ENCODE results near the gene SPDYE6.
"Not testable (repeated sequence)": the region's sequence is repeated elsewhere in the genome, so short reads cannot be mapped to it uniquely, and the experiment has no call there.

The SPDYE6 gene

DNA sequence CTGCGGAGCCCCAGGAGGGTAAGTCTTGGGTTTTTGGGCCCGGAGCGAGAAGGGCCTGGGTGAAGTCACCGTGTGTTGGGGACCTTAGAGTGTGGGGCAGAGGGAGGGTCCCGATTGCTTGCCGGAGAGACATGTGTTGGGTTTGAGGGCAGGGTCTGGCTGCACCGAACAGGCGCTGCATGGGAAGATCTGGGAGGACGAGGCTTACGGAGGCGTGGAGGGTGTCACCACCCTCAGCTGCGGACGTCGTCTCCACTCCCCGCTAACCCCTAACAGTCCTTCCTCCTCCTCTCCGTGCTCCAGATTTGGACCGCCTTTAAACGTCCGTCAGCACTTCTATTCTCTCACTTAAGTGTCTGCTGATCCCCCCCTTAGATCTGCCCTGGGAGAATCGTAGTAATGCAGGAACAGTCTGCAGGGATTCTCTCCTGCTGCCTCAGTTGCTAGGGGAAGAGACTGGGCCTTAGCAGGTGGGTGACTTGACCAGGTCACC is 8.2 kb upstream of the SPDYE6 start:
- H3K4me1 ChIP-seq (ENCODE audit: control insufficient read depth in 5 of 5, insufficient read depth in 5 of 5, low read length in 5 of 5); H3K9me3 ChIP-seq (ENCODE audit: control insufficient read depth in 5 of 5, low read length in 5 of 5); H3K36me3 ChIP-seq (ENCODE audit: control insufficient read depth in 5 of 5, insufficient read depth in 5 of 5, low read length in 5 of 5); H3K27me3 ChIP-seq (ENCODE audit: control insufficient read depth in 5 of 5, insufficient read depth in 4 of 5, low read length in 5 of 5); H3K27ac ChIP-seq (ENCODE audit: low read depth, low read length): not testable (repeated sequence)
- Histone ChIP-seq H3K4me3 (ENCODE audit: low read depth in 1 of 5, low read length in 5 of 5) (peak overlapping the region; percentile 60 to 73 (median 63)), H3K9ac (ENCODE audit: low read length in 5 of 5) (peak overlapping the region in 4 of 5 donors; percentile 48 to 74 (median 72))

DNA sequence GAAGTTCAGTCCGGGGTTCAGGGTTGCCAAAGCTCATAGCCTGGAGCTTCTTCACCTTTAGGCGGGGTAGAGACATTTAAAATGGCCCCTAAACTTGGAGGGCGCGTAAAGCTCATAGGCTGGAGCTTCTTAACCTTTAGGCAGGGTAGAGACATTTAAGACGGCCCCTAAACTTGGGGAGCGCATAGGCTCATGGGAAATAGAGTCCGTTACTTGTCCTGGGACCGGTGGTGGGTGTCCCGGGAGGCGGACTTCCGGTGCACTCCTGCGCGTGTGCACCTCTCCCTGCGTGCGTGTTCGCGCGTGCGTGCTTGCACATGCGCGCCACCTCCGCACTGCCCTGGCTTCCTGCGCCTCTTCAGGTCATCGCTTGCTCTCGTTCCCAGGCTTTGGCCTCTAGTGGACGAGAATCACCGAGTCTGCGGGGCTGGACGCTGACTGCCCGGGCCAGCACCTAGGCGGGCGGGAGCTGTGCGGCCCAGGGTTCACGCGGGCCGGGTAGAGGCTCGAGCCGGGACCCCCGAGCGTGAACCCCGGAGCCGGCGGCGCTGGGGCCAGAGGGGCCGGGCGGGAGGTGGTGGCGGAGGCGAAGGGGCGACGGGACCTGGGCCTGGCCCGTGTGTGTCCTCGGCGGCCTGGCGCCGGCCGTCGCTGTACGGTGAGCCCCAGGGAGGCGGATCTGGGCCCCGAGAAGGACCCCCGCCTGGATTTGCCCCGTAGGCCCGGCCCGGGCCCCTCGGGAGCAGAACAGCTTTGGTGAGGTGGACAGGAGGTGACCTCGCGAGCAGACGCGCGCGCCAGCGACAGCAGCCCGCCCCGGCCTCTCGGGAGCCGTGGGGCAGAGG is 7.5 kb upstream of the SPDYE6 start:
- Histone ChIP-seq H3K27ac (ENCODE audit: low read depth, low read length) (peak overlapping the region; percentile 65), H3K9ac (ENCODE audit: low read length in 5 of 5) (peak overlapping the region in 4 of 5 donors; percentile 48 to 74 (median 72)), H3K4me3 (ENCODE audit: low read depth in 1 of 5, low read length in 5 of 5) (peak overlapping the region; percentile 60 to 73 (median 63))
- not testable (repeated sequence) for H3K9me3 ChIP-seq (ENCODE audit: control insufficient read depth in 5 of 5, low read length in 5 of 5); H3K36me3 ChIP-seq (ENCODE audit: control insufficient read depth in 5 of 5, insufficient read depth in 5 of 5, low read length in 5 of 5); H3K27me3 ChIP-seq (ENCODE audit: control insufficient read depth in 5 of 5, insufficient read depth in 4 of 5, low read length in 5 of 5); H3K4me1 ChIP-seq (ENCODE audit: control insufficient read depth in 5 of 5, insufficient read depth in 5 of 5, low read length in 5 of 5)

- H3K4me3 ChIP-seq (ENCODE audit: low read depth in 1 of 5, low read length in 5 of 5); H3K9ac ChIP-seq (ENCODE audit: low read length in 5 of 5); H3K36me3 ChIP-seq (ENCODE audit: control insufficient read depth in 5 of 5, insufficient read depth in 5 of 5, low read length in 5 of 5); H3K9me3 ChIP-seq (ENCODE audit: control insufficient read depth in 5 of 5, low read length in 5 of 5); H3K27ac ChIP-seq (ENCODE audit: low read depth, low read length); H3K27me3 ChIP-seq (ENCODE audit: control insufficient read depth in 5 of 5, insufficient read depth in 4 of 5, low read length in 5 of 5); H3K4me1 ChIP-seq (ENCODE audit: control insufficient read depth in 5 of 5, insufficient read depth in 5 of 5, low read length in 5 of 5): not testable (repeated sequence)
Observed at GRCh38 chr7:102346983-102347382, 9.3 kb downstream of the SPDYE6 start.

- H3K36me3 ChIP-seq (ENCODE audit: control insufficient read depth in 5 of 5, insufficient read depth in 5 of 5, low read length in 5 of 5); H3K4me3 ChIP-seq (ENCODE audit: low read depth in 1 of 5, low read length in 5 of 5); H3K27me3 ChIP-seq (ENCODE audit: control insufficient read depth in 5 of 5, insufficient read depth in 4 of 5, low read length in 5 of 5); H3K4me1 ChIP-seq (ENCODE audit: control insufficient read depth in 5 of 5, insufficient read depth in 5 of 5, low read length in 5 of 5); H3K27ac ChIP-seq (ENCODE audit: low read depth, low read length); H3K9me3 ChIP-seq (ENCODE audit: control insufficient read depth in 5 of 5, low read length in 5 of 5); H3K9ac ChIP-seq (ENCODE audit: low read length in 5 of 5): not testable (repeated sequence)
Observed at GRCh38 chr7:102340599-102341368, 15.5 kb downstream of the SPDYE6 start.

GRCh38 chr7:102337420-102337819 is 18.8 kb downstream of the SPDYE6 start:
- H3K27me3 ChIP-seq (ENCODE audit: control insufficient read depth in 5 of 5, insufficient read depth in 4 of 5, low read length in 5 of 5); H3K4me1 ChIP-seq (ENCODE audit: control insufficient read depth in 5 of 5, insufficient read depth in 5 of 5, low read length in 5 of 5); H3K27ac ChIP-seq (ENCODE audit: low read depth, low read length); H3K9ac ChIP-seq (ENCODE audit: low read length in 5 of 5); H3K9me3 ChIP-seq (ENCODE audit: control insufficient read depth in 5 of 5, low read length in 5 of 5); H3K4me3 ChIP-seq (ENCODE audit: low read depth in 1 of 5, low read length in 5 of 5); H3K36me3 ChIP-seq (ENCODE audit: control insufficient read depth in 5 of 5, insufficient read depth in 5 of 5, low read length in 5 of 5): not testable (repeated sequence)

GRCh38 chr7:102337002-102337401 is 19.2 kb downstream of the SPDYE6 start:
- H3K9ac ChIP-seq (ENCODE audit: low read length in 5 of 5); H3K4me1 ChIP-seq (ENCODE audit: control insufficient read depth in 5 of 5, insufficient read depth in 5 of 5, low read length in 5 of 5); H3K4me3 ChIP-seq (ENCODE audit: low read depth in 1 of 5, low read length in 5 of 5); H3K27me3 ChIP-seq (ENCODE audit: control insufficient read depth in 5 of 5, insufficient read depth in 4 of 5, low read length in 5 of 5); H3K36me3 ChIP-seq (ENCODE audit: control insufficient read depth in 5 of 5, insufficient read depth in 5 of 5, low read length in 5 of 5); H3K27ac ChIP-seq (ENCODE audit: low read depth, low read length); H3K9me3 ChIP-seq (ENCODE audit: control insufficient read depth in 5 of 5, low read length in 5 of 5): not testable (repeated sequence)

DNA sequence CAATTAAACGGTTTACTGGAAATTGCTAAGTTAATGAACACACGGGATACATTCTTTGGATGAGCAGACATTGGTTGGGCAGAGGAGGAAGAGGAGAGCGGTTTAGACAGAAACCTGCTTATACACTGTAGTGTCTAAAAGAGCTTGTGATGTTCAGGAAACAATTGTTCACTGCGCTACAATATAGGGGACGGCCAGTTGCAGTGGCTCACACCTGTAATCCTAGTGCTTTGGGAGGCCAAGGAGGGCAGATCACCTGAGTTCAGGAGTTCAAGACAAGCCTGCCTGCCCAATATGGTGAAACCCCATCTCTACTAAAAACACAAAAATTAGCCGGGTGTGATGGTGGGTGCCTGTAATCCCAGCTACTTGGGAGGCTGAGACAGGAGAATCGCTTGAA is 20.7 kb downstream of the SPDYE6 start:
- H3K9me3 ChIP-seq (ENCODE audit: control insufficient read depth in 5 of 5, low read length in 5 of 5); H3K4me1 ChIP-seq (ENCODE audit: control insufficient read depth in 5 of 5, insufficient read depth in 5 of 5, low read length in 5 of 5); H3K9ac ChIP-seq (ENCODE audit: low read length in 5 of 5); H3K27ac ChIP-seq (ENCODE audit: low read depth, low read length); H3K4me3 ChIP-seq (ENCODE audit: low read depth in 1 of 5, low read length in 5 of 5); H3K36me3 ChIP-seq (ENCODE audit: control insufficient read depth in 5 of 5, insufficient read depth in 5 of 5, low read length in 5 of 5); H3K27me3 ChIP-seq (ENCODE audit: control insufficient read depth in 5 of 5, insufficient read depth in 4 of 5, low read length in 5 of 5): not testable (repeated sequence)

DNA sequence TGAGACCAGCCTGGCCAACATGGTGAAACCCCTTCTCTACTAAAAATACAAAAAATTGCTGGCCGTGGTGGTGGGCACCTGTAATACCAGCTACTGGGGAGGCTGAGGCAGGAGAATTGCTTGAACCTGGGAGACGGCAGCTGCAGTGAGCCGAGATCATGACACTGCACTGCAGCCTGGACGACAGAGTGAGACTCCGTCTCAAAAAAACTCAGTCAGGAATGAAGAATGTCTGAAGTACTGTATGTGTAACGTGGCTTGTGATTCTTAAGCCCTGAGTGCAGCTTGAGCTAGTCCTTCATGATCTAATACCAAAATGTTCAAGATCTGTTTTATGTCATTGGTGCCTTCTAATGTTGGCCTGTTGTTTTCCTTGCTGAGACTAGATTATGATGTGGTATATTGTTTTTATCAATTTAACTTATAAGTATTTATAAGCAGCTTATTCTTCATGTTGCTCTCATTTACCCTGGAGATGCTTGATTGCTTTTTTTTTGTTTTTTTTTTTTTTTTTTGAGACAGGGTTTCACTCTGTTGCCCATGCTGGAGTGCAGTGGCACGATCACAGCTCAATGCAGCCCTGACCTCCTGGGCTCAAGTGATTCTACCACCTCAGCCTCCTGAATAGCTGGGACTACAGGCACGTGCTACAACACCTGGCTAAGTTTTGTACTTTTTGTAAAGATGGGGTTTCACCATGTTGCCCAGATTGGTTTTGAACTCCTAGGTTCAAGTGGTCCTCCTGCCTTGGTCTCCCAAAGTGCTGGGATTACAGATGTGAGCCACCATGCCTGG is 25.4 kb downstream of the SPDYE6 start:
- not testable (repeated sequence) for H3K36me3 ChIP-seq (ENCODE audit: control insufficient read depth in 5 of 5, insufficient read depth in 5 of 5, low read length in 5 of 5); H3K9ac ChIP-seq (ENCODE audit: low read length in 5 of 5); H3K4me3 ChIP-seq (ENCODE audit: low read depth in 1 of 5, low read length in 5 of 5); H3K9me3 ChIP-seq (ENCODE audit: control insufficient read depth in 5 of 5, low read length in 5 of 5); H3K27me3 ChIP-seq (ENCODE audit: control insufficient read depth in 5 of 5, insufficient read depth in 4 of 5, low read length in 5 of 5); H3K27ac ChIP-seq (ENCODE audit: low read depth, low read length); H3K4me1 ChIP-seq (ENCODE audit: control insufficient read depth in 5 of 5, insufficient read depth in 5 of 5, low read length in 5 of 5)

- H3K27ac ChIP-seq (ENCODE audit: low read depth, low read length); H3K4me1 ChIP-seq (ENCODE audit: control insufficient read depth in 5 of 5, insufficient read depth in 5 of 5, low read length in 5 of 5): not testable (repeated sequence)
Observed at GRCh38 chr7:102329366-102329765, 26.9 kb downstream of the SPDYE6 start.

DNA sequence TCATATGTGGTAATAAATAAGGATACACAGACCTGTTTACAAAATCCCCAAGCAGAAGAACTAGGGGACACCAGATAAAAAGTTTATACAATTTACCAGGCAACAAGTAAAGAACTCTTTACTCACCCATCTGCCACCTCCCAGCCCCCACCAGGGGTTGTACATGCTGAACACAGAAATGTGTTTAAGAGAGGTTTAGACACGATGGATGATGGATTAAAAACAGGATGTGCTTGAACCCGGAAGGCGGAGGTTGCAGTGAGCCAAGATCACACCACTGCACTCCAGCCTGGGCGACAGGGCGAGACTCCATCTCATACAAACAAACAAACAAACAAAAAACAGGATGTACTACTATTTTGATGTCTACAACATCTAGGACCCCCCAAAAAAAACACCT is 27.4 kb downstream of the SPDYE6 start:
- not testable (repeated sequence) for H3K9ac ChIP-seq (ENCODE audit: low read length in 5 of 5)

More at GRCh38 chr7:102329366-102329765, 26.9 kb downstream of the SPDYE6 start:
- not testable (repeated sequence) for H3K27me3 ChIP-seq (ENCODE audit: control insufficient read depth in 5 of 5, insufficient read depth in 4 of 5, low read length in 5 of 5); H3K36me3 ChIP-seq (ENCODE audit: control insufficient read depth in 5 of 5, insufficient read depth in 5 of 5, low read length in 5 of 5); H3K4me3 ChIP-seq (ENCODE audit: low read depth in 1 of 5, low read length in 5 of 5); H3K9me3 ChIP-seq (ENCODE audit: control insufficient read depth in 5 of 5, low read length in 5 of 5); H3K9ac ChIP-seq (ENCODE audit: low read length in 5 of 5)

More for the DNA sequence above, 27.4 kb downstream of the SPDYE6 start:
- H3K36me3 ChIP-seq (ENCODE audit: control insufficient read depth in 5 of 5, insufficient read depth in 5 of 5, low read length in 5 of 5); H3K4me3 ChIP-seq (ENCODE audit: low read depth in 1 of 5, low read length in 5 of 5); H3K4me1 ChIP-seq (ENCODE audit: control insufficient read depth in 5 of 5, insufficient read depth in 5 of 5, low read length in 5 of 5); H3K27ac ChIP-seq (ENCODE audit: low read depth, low read length); H3K9me3 ChIP-seq (ENCODE audit: control insufficient read depth in 5 of 5, low read length in 5 of 5): not testable (repeated sequence)
- peaks cover 0 to 12% (median 0%) of the 10 kb centered on the region in 5 donors for H3K27me3 ChIP-seq (ENCODE audit: control insufficient read depth in 5 of 5, insufficient read depth in 4 of 5, low read length in 5 of 5)
